A549 (cell line): ENCODE results near the gene WDR45. TPM values are rescaled to one million over a fixed set of nuclear protein-coding genes. Genes with fewer than 3 reads are reported as not detected.

Source experiments
- ATAC-seq, 2 experiments: fragments of 200-7000 bp in 1 of 2; fragments of >200 bp in 1 of 2; cut with Nextera tagmentation in 1 of 2; cut with Tn5 transposase in 1 of 2; 3 replicates each; pipeline versions ENCODE4 v1.8.0 to v1.9.1; 2018 to 2020; ENCODE audit warnings: mild to moderate bottlenecking in 1 of 2, moderate library complexity in 1 of 2
- CTCF ChIA-PET: fragments of 300-600 bp; sonication (Branson Sonifier 250); formaldehyde crosslinking; extraction: SDS; loops from one replicate; lab custom pipeline; 2021; ENCODE audit warnings: antibody characterized with exemption, inconsistent platforms; lab: Yijun Ruan, JAX
- POLR2A ChIA-PET: fragments of 350-600 bp; formaldehyde crosslinking; extraction: SDS; loops from one replicate; lab custom pipeline; 2021; ENCODE audit warnings: antibody characterized with exemption, inconsistent platforms; lab: Yijun Ruan, JAX
- DNase-seq, 2 experiments: peaks; one replicate each; pipeline versions ENCODE4 v3.0.0 to v3.0.0-alpha.2; 2011 to 2016; ENCODE audit warnings: low read depth in 1 of 2, low spot score in 1 of 2
- FAIRE-seq: peaks from 2 replicates; lab custom pipeline; 2011; peaks lifted over from hg19 to GRCh38; lab: Jason Lieb, UNC
- H3K27ac ChIP-seq, 2 experiments: fragments of >200 bp; sonication (Bioruptor Twin); formaldehyde crosslinking; 3 replicates each; pipeline ENCODE4 v1.5.1; 2016 to 2017
- H3K4me1 ChIP-seq: fragments of >200 bp; sonication (Bioruptor Twin); formaldehyde crosslinking; 3 replicates; pipeline ENCODE4 v1.6.1; 2016
- H3K4me2 ChIP-seq: fragments of >200 bp; sonication (Bioruptor Twin); formaldehyde crosslinking; 3 replicates; pipeline ENCODE4 v1.6.1; 2016
- H3K4me3 ChIP-seq: fragments of >200 bp; sonication (Bioruptor Twin); formaldehyde crosslinking; 3 replicates; pipeline ENCODE4 v1.5.1; 2016
- H3K9me3 ChIP-seq: fragments of >200 bp; sonication (Bioruptor Twin); formaldehyde crosslinking; 3 replicates; pipeline ENCODE4 v1.6.1; 2016
- BCL3 ChIP-seq: fragments of >200 bp; sonication (Bioruptor Twin); formaldehyde crosslinking; IDR thresholded peaks from 3 replicates; pipeline ENCODE4 v1.6.1; 2016
- BHLHE40 ChIP-seq: IDR thresholded peaks from 2 replicates; pipeline ENCODE4 v1.6.1; 2012; ENCODE audit warnings: low read depth, low read length, inconsistent platforms
- CEBPB ChIP-seq, 2 experiments: fragments of >200 bp in 1 of 2; sonication (Bioruptor Twin) in 1 of 2; formaldehyde crosslinking in 1 of 2; IDR thresholded peaks; 2 replicates each; pipeline ENCODE4 v1.6.1; 2012 to 2016
- CHD4 ChIP-seq: fragments of 200-600 bp; sonication (generic); IDR thresholded peaks from 2 replicates; pipeline ENCODE4 v1.6.1; 2016; ENCODE audit warnings: antibody characterized with exemption, mild to moderate bottlenecking, borderline replicate concordance
- E2F6 ChIP-seq: IDR thresholded peaks from 2 replicates; pipeline ENCODE4 v1.6.1; 2012; ENCODE audit warnings: low read depth, borderline replicate concordance
- EHF ChIP-seq: fragments of 250-450 bp; sonication (Bioruptor Pico); IDR thresholded peaks from 2 replicates; pipeline ENCODE4 v1.5.0; 2020; ENCODE audit warnings: mild to moderate bottlenecking
- ELK1 ChIP-seq: fragments of 150-350 bp; IDR thresholded peaks from 2 replicates; pipeline ENCODE4 v1.6.1; 2014; ENCODE audit warnings: low read depth, mild to moderate bottlenecking, low read length
- FOSB ChIP-seq: fragments of 250-450 bp; sonication (Bioruptor Pico); IDR thresholded peaks from 2 replicates; pipeline ENCODE4 v1.5.0; 2020; ENCODE audit warnings: mild to moderate bottlenecking, moderate library complexity
- FOSL2 ChIP-seq, 2 experiments: fragments of 450-650 bp in 1 of 2; fragments of >200 bp in 1 of 2; sonication (Bioruptor Twin) in 1 of 2; formaldehyde crosslinking; IDR thresholded peaks; 2 replicates each; pipeline versions ENCODE4 v1.5.0 to v1.6.1; 2016 to 2020; ENCODE audit warnings: mild to moderate bottlenecking in 1 of 2, moderate library complexity in 1 of 2
- GATA3 ChIP-seq: IDR thresholded peaks from 2 replicates; pipeline ENCODE4 v1.6.1; 2012; ENCODE audit warnings: borderline replicate concordance
- HOXB5 ChIP-seq: fragments of 250-450 bp; sonication (Bioruptor Pico); IDR thresholded peaks from 2 replicates; pipeline ENCODE4 v1.5.0; 2020; ENCODE audit warnings: mild to moderate bottlenecking, moderate library complexity
- KDM5A ChIP-seq: fragments of 200-600 bp; sonication (generic); IDR thresholded peaks from 2 replicates; pipeline ENCODE4 v1.6.1; 2016; ENCODE audit warnings: antibody characterized with exemption, mild to moderate bottlenecking
- MAZ ChIP-seq: fragments of 150-350 bp; IDR thresholded peaks from 2 replicates; pipeline ENCODE4 v1.6.1; 2014; ENCODE audit warnings: antibody characterized with exemption, low read depth, low read length, borderline replicate concordance
- MYC ChIP-seq: IDR thresholded peaks from 2 replicates; pipeline ENCODE4 v1.6.1; 2012; ENCODE audit warnings: mild to moderate bottlenecking, inconsistent platforms, low read length, improper control_type of control experiment, borderline replicate concordance
- PBX3 ChIP-seq: IDR thresholded peaks from 2 replicates; pipeline ENCODE4 v1.6.1; 2012
- POLR2AphosphoS2 ChIP-seq: conservative IDR thresholded peaks from 2 replicates; pipeline ENCODE4 v1.6.1; 2012; ENCODE audit warnings: low read length, improper control_type of control experiment, inconsistent platforms
- RAD21 ChIP-seq, 2 experiments: fragments of >200 bp in 1 of 2; sonication (Bioruptor Twin) in 1 of 2; formaldehyde crosslinking in 1 of 2; IDR thresholded peaks in 1 of 2; conservative IDR thresholded peaks in 1 of 2; 2 replicates in 1 of 2; 3 replicates in 1 of 2; pipeline ENCODE4 v1.6.1; 2012 to 2018; ENCODE audit warnings: inconsistent platforms in 1 of 2
- REST ChIP-seq: fragments of 200-600 bp; sonication (generic); IDR thresholded peaks from 2 replicates; pipeline ENCODE4 v1.6.1; 2016; ENCODE audit warnings: antibody characterized with exemption, mild to moderate bottlenecking, moderate library complexity
- SMC3 ChIP-seq: fragments of >200 bp; sonication (Bioruptor Twin); formaldehyde crosslinking; IDR thresholded peaks from 3 replicates; pipeline ENCODE4 v1.6.1; 2018; ENCODE audit warnings: inconsistent platforms
- TP53 ChIP-seq: fragments of 250-450 bp; sonication (Bioruptor Pico); IDR thresholded peaks from 2 replicates; pipeline ENCODE4 v1.5.0; 2021; ENCODE audit warnings: mild to moderate bottlenecking, moderate library complexity
- ZSCAN20 ChIP-seq: fragments of 250-450 bp; sonication (Bioruptor Pico); IDR thresholded peaks from 2 replicates; pipeline ENCODE4 v1.8.0; 2022; ENCODE audit warnings: mild to moderate bottlenecking, moderate library complexity
- WGBS: methylation state at CpG from one replicate; pipeline ENCODE4 v1.1.6; 2017; ENCODE audit errors: missing lambda C conversion rate; 5-methylcytosine and 5-hydroxymethylcytosine counted together
- polyA plus RNA-seq, 4 experiments: library from polyadenylated mRNA; depleted of rRNA in 3 of 4; stranded (reverse); fragments of >200 nt; fragmentation: RNase III in 1 of 4; extraction: RNeasy Plus Mini Kit Qiagen cat#74134 plus additional on column Dnase treatment in 1 of 4; gene quantifications; 2 replicates in 3 of 4; 3 replicates in 1 of 4; pipeline ENCODE4 v1.2.3, GENCODE V29; 2011 to 2017

Gene WDR45
- polyA plus RNA-seq, 2 of the 4 experiments (the other 2 are of a cell fraction) = 37.7 to 55.5 TPM

- no peak overlapping the region for H3K4me3 ChIP-seq
- 90% methylated on average over 11 of the region's 11 CpGs for WGBS
- POLR2A ChIA-PET = no interaction called here
- TF ChIP-seq BHLHE40 = no peak
- no peak for TF ChIP-seq MYC
- no peak for TF ChIP-seq REST
- no peak for TF ChIP-seq BCL3
- TF ChIP-seq POLR2AphosphoS2 = no peak
- no peak for TF ChIP-seq RAD21 (conservative IDR thresholded peaks at IDR 0.05 in 1 of 2, IDR thresholded peaks at IDR 0.05 in 1 of 2)
- TF ChIP-seq ZSCAN20 (CRISPR knock-in tag) = no peak
- TF ChIP-seq, all 56 proteins: peak for 0
- Histone ChIP-seq H3K4me1 (peaks cover 8% of the 10 kb centered on the region; the same call in 2 of the 3 replicates), H3K4me2 (no peak overlapping the region), H3K27ac (no peak overlapping the region), H3K9me3 (no peaks in the 10 kb centered on the region)
- FAIRE-seq (no peak), DNase-seq (no peak), ATAC-seq (no peak)
- CTCF ChIA-PET = interaction anchor here (1.0 kb wide), 1 partner anchor 25 kb away, joined by 4 read pairs; no protein-coding TSS in a partner anchor
Observed at GRCh38 chrX:49069038-49069437, 10.6 kb downstream of the WDR45 start.

GRCh38 chrX:49067285-49068120, 12.2 kb downstream of the WDR45 start:
- Histone ChIP-seq H3K4me3 (no peak overlapping the region), H3K4me2 (no peak overlapping the region), H3K4me1 (peaks cover 1% of the 10 kb centered on the region; the same call in 1 of the 3 replicates), H3K9me3 (no peaks in the 10 kb centered on the region), H3K27ac (no peak overlapping the region)
- FAIRE-seq = no peak
- ChIA-PET CTCF (no interaction called here), POLR2A (no interaction called here)
- no peak for ATAC-seq
- no peak for DNase-seq
- WGBS = 95% methylated on average over 4 of the region's 41 CpGs
- TF ChIP-seq HOXB5 (CRISPR knock-in tag) (no peak), CHD4 (no peak), KDM5A (no peak), POLR2AphosphoS2 (no peak), FOSB (CRISPR knock-in tag) (no peak), TP53 (CRISPR knock-in tag) (no peak), CEBPB (IDR thresholded peaks at IDR 0.05) (no peak), BHLHE40 (no peak), ELK1 (no peak), GATA3 (no peak), MYC (no peak), FOSL2 (IDR thresholded peaks at IDR 0.05) (no peak), FOSL2 (CRISPR knock-in tag; IDR thresholded peaks at IDR 0.05) (no peak), EHF (no peak), E2F6 (no peak), RAD21 (conservative IDR thresholded peaks at IDR 0.05 in 1 of 2, IDR thresholded peaks at IDR 0.05 in 1 of 2) (no peak), PBX3 (no peak), SMC3 (no peak), MAZ (no peak)
